CD4-positive, alpha-beta memory T cell (primary cell): ENCODE measurements around the gene UTF1. TPM values are rescaled to one million over a fixed set of nuclear protein-coding genes. Genes with fewer than 3 reads are reported as not detected.

Source experiments
- CTCF ChIA-PET: fragments of 350-600 bp; sonication (Branson Sonifier 250); formaldehyde crosslinking; loops from one replicate; lab custom pipeline; 2021; ENCODE audit warnings: inconsistent platforms; ENCODE audit not compliant: partially characterized antibody; lab: Charles Lee
- POLR2A ChIA-PET: fragments of 350-600 bp; sonication (Branson Sonifier 250); formaldehyde crosslinking; loops from one replicate; lab custom pipeline; 2021; ENCODE audit not compliant: partially characterized antibody; lab: Charles Lee
- DNase-seq, 5 donors: peaks; one replicate each; pipeline versions ENCODE4 v3.0.0 to v3.0.0-alpha.2; 2020 to 2022; ENCODE audit warnings: mixed read lengths in 1 of 5
- H3K27ac ChIP-seq: one replicate; pipeline ENCODE4 v1.7.0; 2013; ENCODE audit warnings: low read depth, low read length
- H3K27me3 ChIP-seq: 2 replicates; pipeline ENCODE4 v1.7.0; 2013; ENCODE audit warnings: mild to moderate bottlenecking, low read length, moderate library complexity; ENCODE audit not compliant: insufficient read depth
- H3K36me3 ChIP-seq: 2 replicates; pipeline ENCODE4 v1.7.0; 2013; ENCODE audit warnings: mild to moderate bottlenecking, low read length, moderate library complexity; ENCODE audit not compliant: insufficient read depth
- H3K4me1 ChIP-seq: 2 replicates; pipeline ENCODE4 v1.7.0; 2013; ENCODE audit warnings: mild to moderate bottlenecking, low read length, moderate library complexity; ENCODE audit not compliant: insufficient read depth
- H3K4me3 ChIP-seq, 2 donors: one replicate each; pipeline ENCODE4 v1.7.0; 2013; ENCODE audit warnings: low read length in 2 of 2, mild to moderate bottlenecking in 1 of 2
- H3K9me3 ChIP-seq, 2 donors: one replicate each; pipeline ENCODE4 v1.7.0; 2013; ENCODE audit warnings: low read length in 2 of 2, control low read depth in 1 of 2; ENCODE audit not compliant: control insufficient read depth in 1 of 2
- H3K27ac Mint-ChIP-seq, 7 donors: one replicate each; pipeline ENCODE4 v1.8.0; 2020 to 2021; ENCODE audit warnings: mixed read lengths in 7 of 7, mild to moderate bottlenecking in 6 of 7, inconsistent platforms in 3 of 7, moderate library complexity in 3 of 7
- H3K27me3 Mint-ChIP-seq, 2 donors: one replicate each; pipeline ENCODE4 v1.8.0; 2020 to 2021; ENCODE audit warnings: mixed read lengths in 2 of 2
- H3K36me3 Mint-ChIP-seq, 2 donors: one replicate each; pipeline ENCODE4 v1.8.0; 2020 to 2021; ENCODE audit warnings: mixed read lengths in 2 of 2, inconsistent platforms in 1 of 2, mild to moderate bottlenecking in 1 of 2
- H3K4me1 Mint-ChIP-seq, 4 donors: one replicate each; pipeline ENCODE4 v1.8.0; 2020 to 2021; ENCODE audit warnings: mixed read lengths in 4 of 4, mild to moderate bottlenecking in 1 of 4
- H3K4me3 Mint-ChIP-seq, 8 donors: one replicate each; pipeline ENCODE4 v1.8.0; 2020 to 2021; ENCODE audit warnings: mixed read lengths in 8 of 8, mild to moderate bottlenecking in 7 of 8, moderate library complexity in 6 of 8, inconsistent platforms in 3 of 8
- H3K9me3 Mint-ChIP-seq, 8 donors: one replicate each; pipeline ENCODE4 v1.8.0; 2020 to 2021; ENCODE audit warnings: mixed read lengths in 8 of 8, mild to moderate bottlenecking in 5 of 8, inconsistent platforms in 3 of 8, moderate library complexity in 1 of 8
- intact Hi-C: fragments of 100-400 bp; cut with micrococcal nuclease; formaldehyde crosslinking; loops from one replicate; pipeline ENCODE4 v1.15.1; 2023
- polyA plus RNA-seq, 2 donors: library from polyadenylated mRNA; unstranded; fragments of 300-500 nt; fragmentation: Illumina TruSeq; gene quantifications; one replicate each; pipeline ENCODE4 v1.2.3, GENCODE V29; 2021
- total RNA-seq, 2 experiments: library from RNA; stranded (reverse); gene quantifications; one replicate each; pipeline ENCODE4 v1.2.3, GENCODE V29; 2021

Gene UTF1
- total and polyA plus RNA-seq, 4 experiments from 2014 or later, result not detected

- peak within 1 kb of the TSS; percentile 99 for H3K27ac ChIP-seq
- H3K9me3 Mint-ChIP-seq, result no peaks in the 10 kb centered on the region
- H3K4me3 Mint-ChIP-seq, result peak within 1 kb of the TSS; percentile 90 to 96 (median 92)
- H3K36me3 Mint-ChIP-seq, result peaks cover 0 to 33% of the 10 kb centered on the region in 2 donors
- H3K9me3 ChIP-seq, result no peaks in the 10 kb centered on the region
- H3K27me3 ChIP-seq, result no peaks in the 10 kb centered on the region
- H3K4me1 Mint-ChIP-seq, result peaks cover 15 to 53% (median 35%) of the 10 kb centered on the region in 4 donors
- intact Hi-C loops, result no loop called here
- peak; percentile 59 to 67 (median 63) for DNase-seq
- H3K4me3 ChIP-seq, result peak within 1 kb of the TSS; percentile 91 to 92
- H3K36me3 ChIP-seq, result peaks cover 20% of the 10 kb centered on the region
- H3K4me1 ChIP-seq, result peaks cover 50% of the 10 kb centered on the region
- H3K27me3 Mint-ChIP-seq, result no peaks in the 10 kb centered on the region
- peak within 1 kb of the TSS; percentile 95 to 99 (median 98) for H3K27ac Mint-ChIP-seq
- CTCF ChIA-PET, result interaction anchor here (1.0 to 3.4 kb wide), 5 partner anchors 12 to 53 kb away, joined by 4 to 19 read pairs (median 5); no protein-coding TSS in a partner anchor
- POLR2A ChIA-PET, result interaction anchor here (1.2 to 11.6 kb wide), 5 partner anchors 15 to 113 kb away, joined by 3 to 236 read pairs (median 10); partner anchors contain the start of genes ECHS1, TUBGCP2 and ZNF511
These were observed 46.6 kb downstream of the UTF1 start, which contains the start of gene ADAM8 for GRCh38 chr10:133276435-133277201. Gene ADAM8, minus strand, starts transcription at chr10:133276868. Its CDS starts 51 bp downstream, at chr10:133276817.

- POLR2A ChIA-PET, result interaction anchor here (2.2 to 11.6 kb wide), 3 partner anchors 16 to 96 kb away, joined by 5 to 236 read pairs (median 18); partner anchors contain the start of genes ECHS1, TUBGCP2 and ZNF511
- CTCF ChIA-PET, result interaction anchor here (0.9 to 3.4 kb wide), 7 partner anchors 13 to 134 kb away, joined by 5 to 19 read pairs (median 8); no protein-coding TSS in a partner anchor
- H3K27me3 ChIP-seq, result no peaks in the 10 kb centered on the region
- peaks cover 27% of the 10 kb centered on the region for H3K36me3 ChIP-seq
- intact Hi-C loops, result no loop called here
- H3K27ac Mint-ChIP-seq, result peak overlapping the region; percentile 95 to 99 (median 98)
- H3K36me3 Mint-ChIP-seq, result peaks cover 7 to 34% of the 10 kb centered on the region in 2 donors
- peaks cover 15 to 48% (median 35%) of the 10 kb centered on the region in 4 donors for H3K4me1 Mint-ChIP-seq
- peak overlapping the region; percentile 75 to 96 (median 89) for H3K4me3 Mint-ChIP-seq
- H3K4me1 ChIP-seq, result peaks cover 50% of the 10 kb centered on the region
- no peak overlapping the region for H3K4me3 ChIP-seq
- H3K9me3 ChIP-seq, result no peaks in the 10 kb centered on the region
- peak in 1 of 5 donors; percentile 39 for DNase-seq
- no peaks in the 10 kb centered on the region for H3K27me3 Mint-ChIP-seq
- H3K27ac ChIP-seq, result peak overlapping the region; percentile 99
- H3K9me3 Mint-ChIP-seq, result no peaks in the 10 kb centered on the region
These were observed 47.4 kb downstream of the UTF1 start for GRCh38 chr10:133277277-133277992.

DNA sequence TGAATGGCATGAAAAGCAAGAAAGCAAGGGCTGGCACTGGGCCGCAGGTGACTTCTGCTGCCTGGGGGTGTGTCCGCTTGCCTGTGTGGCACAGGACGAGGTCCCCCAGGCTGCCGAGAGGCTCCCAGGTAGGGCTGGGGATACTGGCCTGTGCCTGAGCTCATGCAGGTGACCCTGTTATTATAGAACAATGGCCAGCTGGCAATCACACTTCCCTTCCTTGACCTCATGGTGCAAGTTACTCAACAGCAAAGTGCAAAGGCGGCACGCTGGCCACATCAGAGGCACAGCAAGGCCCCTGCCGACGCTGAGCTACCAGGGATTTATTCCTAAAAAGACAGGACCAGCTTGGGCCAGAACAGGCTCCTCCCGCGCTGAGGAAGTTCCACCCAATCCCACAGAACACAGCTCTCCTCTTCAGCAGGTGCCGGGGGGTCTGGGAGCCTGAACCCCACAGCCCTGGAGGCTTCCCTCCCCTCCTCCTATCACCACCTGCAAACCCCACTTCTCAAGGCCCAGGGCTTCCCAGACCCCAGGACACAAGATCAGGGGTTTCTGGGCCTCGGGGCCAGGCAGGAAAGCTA lies 48.1 kb downstream of the UTF1 start:
- H3K4me3 Mint-ChIP-seq, result peak overlapping the region; percentile 80 to 96 (median 89)
- DNase-seq, result peak in 1 of 5 donors; percentile 44
- peak overlapping the region; percentile 95 to 99 (median 98) for H3K27ac Mint-ChIP-seq
- peaks cover 50% of the 10 kb centered on the region for H3K4me1 ChIP-seq
- H3K9me3 Mint-ChIP-seq, result no peaks in the 10 kb centered on the region
- H3K36me3 ChIP-seq, result peaks cover 26% of the 10 kb centered on the region
- peak overlapping the region in 1 of 2 donors; percentile 3 for H3K4me3 ChIP-seq
- CTCF ChIA-PET, result interaction anchor here (0.9 to 3.1 kb wide), 10 partner anchors 11 to 135 kb away, joined by 3 to 16 read pairs (median 6); no protein-coding TSS in a partner anchor
- H3K9me3 ChIP-seq, result no peaks in the 10 kb centered on the region
- no peaks in the 10 kb centered on the region for H3K27me3 Mint-ChIP-seq
- H3K36me3 Mint-ChIP-seq, result peaks cover 7 to 37% of the 10 kb centered on the region in 2 donors
- no peaks in the 10 kb centered on the region for H3K27me3 ChIP-seq
- H3K4me1 Mint-ChIP-seq, result peaks cover 15 to 48% (median 35%) of the 10 kb centered on the region in 4 donors
- H3K27ac ChIP-seq, result peak overlapping the region; percentile 99
- intact Hi-C loops, result no loop called here
- POLR2A ChIA-PET, result interaction anchor here (0.6 to 11.6 kb wide), 5 partner anchors 17 to 95 kb away, joined by 3 to 236 read pairs (median 5); partner anchors contain the start of genes CALY, ECHS1, TUBGCP2 and ZNF511

DNA sequence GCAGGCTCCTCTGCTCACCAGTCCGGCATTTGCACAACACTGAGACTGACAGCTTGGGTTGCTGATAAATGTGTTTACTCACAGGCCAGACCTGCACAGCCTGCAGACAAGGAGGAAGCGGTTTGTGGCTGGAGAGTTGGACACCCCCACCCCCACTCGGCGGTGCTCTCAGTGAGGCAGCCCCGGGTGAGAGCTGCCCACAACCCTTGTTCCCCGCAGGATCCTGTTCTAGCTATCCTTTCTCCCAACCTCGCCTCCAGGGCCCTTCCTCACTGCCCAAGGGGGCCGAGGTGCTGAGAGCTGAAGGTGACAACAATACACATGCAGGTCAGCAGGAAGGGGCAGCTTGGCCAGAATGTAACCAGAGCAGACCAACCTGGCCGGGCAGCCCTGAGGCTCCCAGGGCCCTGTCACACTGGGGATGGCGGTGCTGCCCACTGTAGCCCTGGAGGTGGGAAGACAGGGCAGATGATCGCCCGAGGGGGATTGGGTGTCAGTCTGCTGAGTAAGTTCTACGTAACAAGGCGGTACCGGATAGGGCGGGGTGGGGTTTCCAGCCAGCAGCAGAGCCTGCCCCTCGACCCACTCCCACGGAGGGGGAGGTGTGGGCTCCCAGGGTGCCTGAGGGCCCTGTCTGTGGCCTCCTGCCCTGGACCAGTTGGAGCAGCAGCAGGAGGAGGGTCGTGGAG lies 48.7 kb downstream of the UTF1 start:
- Histone ChIP-seq H3K27ac (peak overlapping the region; percentile 99), H3K27me3 (no peaks in the 10 kb centered on the region), H3K4me3 (peak overlapping the region in 1 of 2 donors; percentile 3), H3K36me3 (peaks cover 24% of the 10 kb centered on the region), H3K4me1 (peaks cover 50% of the 10 kb centered on the region), H3K9me3 (no peaks in the 10 kb centered on the region)
- H3K27ac Mint-ChIP-seq, result peak overlapping the region; percentile 95 to 99 (median 98)
- H3K9me3 Mint-ChIP-seq, result no peaks in the 10 kb centered on the region
- POLR2A ChIA-PET, result interaction anchor here (0.6 to 11.6 kb wide), 5 partner anchors 17 to 94 kb away, joined by 3 to 236 read pairs (median 5); partner anchors contain the start of genes CALY, ECHS1, TUBGCP2 and ZNF511
- peak; percentile 73 to 89 (median 77) for DNase-seq
- intact Hi-C loops, result no loop called here
- no peaks in the 10 kb centered on the region for H3K27me3 Mint-ChIP-seq
- H3K4me1 Mint-ChIP-seq, result peaks cover 15 to 48% (median 35%) of the 10 kb centered on the region in 4 donors
- peaks cover 10 to 40% of the 10 kb centered on the region in 2 donors for H3K36me3 Mint-ChIP-seq
- CTCF ChIA-PET, result interaction anchor here (1.0 to 3.1 kb wide), 10 partner anchors 10 to 136 kb away, joined by 3 to 16 read pairs (median 6); no protein-coding TSS in a partner anchor
- peak overlapping the region; percentile 80 to 96 (median 89) for H3K4me3 Mint-ChIP-seq

DNA sequence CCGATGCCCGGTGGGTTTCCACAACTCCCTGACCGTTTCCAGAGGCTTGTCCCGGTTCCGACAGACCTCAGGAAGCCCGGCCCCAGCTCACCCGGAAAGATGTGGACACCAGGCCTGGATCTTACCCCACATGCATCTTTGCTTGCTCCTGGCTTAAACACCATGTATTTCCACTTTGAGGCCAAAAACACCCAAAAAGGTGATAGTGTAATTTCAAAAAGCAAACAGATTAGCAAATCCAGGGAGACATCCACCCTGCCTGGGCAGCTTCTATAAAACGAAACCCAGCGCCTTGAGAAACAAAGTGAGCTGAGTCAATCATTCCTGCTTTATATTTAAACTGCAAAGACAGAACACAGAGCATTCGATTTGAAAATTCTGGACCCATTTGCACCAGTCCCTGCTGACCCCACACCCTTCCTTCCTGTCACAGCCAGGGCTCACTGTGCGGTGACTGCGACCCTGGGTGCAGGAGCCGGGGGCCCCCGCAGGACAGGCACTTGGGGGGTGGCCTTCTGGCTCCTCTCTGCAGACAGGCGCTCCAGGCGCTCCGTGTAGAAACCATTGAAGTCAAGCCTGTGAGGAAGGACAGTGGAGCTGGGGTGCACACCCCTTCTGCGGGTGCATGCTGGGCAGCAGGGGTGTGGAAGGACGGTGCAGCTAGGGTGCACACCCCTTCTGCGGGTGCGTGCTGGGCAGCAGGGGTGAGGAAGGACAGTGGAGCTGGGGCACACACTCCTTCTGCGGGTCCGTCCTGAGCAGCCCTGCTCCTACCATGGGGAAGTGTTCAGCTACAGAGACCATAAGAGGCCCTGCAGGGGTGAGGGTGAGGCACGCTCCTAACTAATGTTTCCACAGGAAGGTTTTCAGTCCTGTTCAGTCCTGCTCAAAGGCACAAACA lies 49.6 kb downstream of the UTF1 start:
- DNase-seq, result no peak
- no peaks in the 10 kb centered on the region for H3K9me3 ChIP-seq
- intact Hi-C loops, result no loop called here
- H3K4me3 ChIP-seq, result no peak overlapping the region
- ChIA-PET POLR2A (interaction anchor here (0.7 to 11.6 kb wide), 3 partner anchors 18 to 79 kb away, joined by 3 to 236 read pairs (median 8); no protein-coding TSS in a partner anchor), CTCF (interaction anchor here (1.0 to 3.1 kb wide), 4 partner anchors 21 to 28 kb away, joined by 3 to 16 read pairs (median 9); no protein-coding TSS in a partner anchor)
- Mint-ChIP-seq H3K4me3 (peak overlapping the region in 1 of 8 donors; percentile 10), H3K9me3 (no peaks in the 10 kb centered on the region), H3K27me3 (no peaks in the 10 kb centered on the region), H3K27ac (peak overlapping the region; percentile 75 to 99 (median 98)), H3K4me1 (peaks cover 15 to 47% (median 34%) of the 10 kb centered on the region in 4 donors), H3K36me3 (peaks cover 17 to 45% of the 10 kb centered on the region in 2 donors)
- H3K36me3 ChIP-seq, result peaks cover 31% of the 10 kb centered on the region
- H3K27ac ChIP-seq, result peak overlapping the region; percentile 99
- peaks cover 47% of the 10 kb centered on the region for H3K4me1 ChIP-seq
- no peaks in the 10 kb centered on the region for H3K27me3 ChIP-seq
